H7 (cell line): ENCODE data around the gene LIN7A. TPM values are rescaled to one million over a fixed set of nuclear protein-coding genes. Genes with fewer than 3 reads are reported as not detected.

Experiments used
- DNase-seq: peaks from one replicate; pipeline ENCODE4 v3.0.0; 2012
- H3K27me3 ChIP-seq: 2 replicates; pipeline ENCODE4 v1.6.0; 2011; ENCODE audit warnings: mild to moderate bottlenecking, low read length; ENCODE audit not compliant: control insufficient read depth, insufficient read depth
- H3K36me3 ChIP-seq: replicated peaks from 2 replicates; pipeline ENCODE4 v1.5.1; 2011; ENCODE audit warnings: low read length; ENCODE audit not compliant: control insufficient read depth, insufficient read depth
- H3K4me3 ChIP-seq: 2 replicates; pipeline ENCODE4 v1.5.1; 2011; ENCODE audit warnings: low read depth, mild to moderate bottlenecking, control low read depth, low read length, moderate library complexity; ENCODE audit not compliant: insufficient read depth
- total RNA-seq: library from RNA; depleted of rRNA; stranded (reverse); fragments of >200 nt; shearing (Covaris generic); gene quantifications from 2 replicates; pipeline ENCODE4 v1.2.3, GENCODE V29; 2014

The LIN7A gene
- total RNA-seq, 1 experiment from 2014 or later, result 7.6 TPM

- no peak overlapping the region for H3K4me3 ChIP-seq
- H3K27me3 ChIP-seq, result no peaks in the 10 kb centered on the region
- DNase-seq, result no peak
Measured at GRCh38 chr12:80860206-80860605, 77.5 kb downstream of the LIN7A start.

DNA sequence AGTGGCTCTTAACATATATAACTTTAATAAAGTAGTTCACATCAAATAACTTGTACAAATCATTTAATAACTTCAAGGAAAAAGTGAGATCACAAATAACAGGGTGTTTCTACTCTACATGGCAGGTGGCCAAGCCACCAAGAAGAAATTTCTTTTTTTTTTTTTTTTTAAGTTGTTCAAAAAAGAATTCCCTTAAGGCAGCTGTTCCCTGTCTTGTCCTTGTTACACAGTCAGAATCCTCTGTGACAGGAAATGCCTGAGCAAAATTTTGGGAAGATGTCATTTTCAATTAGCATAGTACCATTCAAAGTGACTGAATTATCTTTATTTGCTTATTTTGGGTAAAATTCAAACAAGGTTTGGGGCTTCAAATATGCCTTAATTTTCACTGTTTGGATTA, 79.4 kb downstream of the LIN7A start:
- no peaks in the 10 kb centered on the region for H3K36me3 ChIP-seq
- no peak for DNase-seq
- no peaks in the 10 kb centered on the region for H3K27me3 ChIP-seq

More at GRCh38 chr12:80860206-80860605, 77.5 kb downstream of the LIN7A start:
- H3K36me3 ChIP-seq, result no peaks in the 10 kb centered on the region

GRCh38 chr12:80857311-80857710, 80.4 kb downstream of the LIN7A start:
- H3K4me3 ChIP-seq, result no peak overlapping the region
- H3K27me3 ChIP-seq, result no peaks in the 10 kb centered on the region
- H3K36me3 ChIP-seq, result no peaks in the 10 kb centered on the region
- DNase-seq, result no peak

More for the DNA sequence above, 79.4 kb downstream of the LIN7A start:
- no peak overlapping the region for H3K4me3 ChIP-seq

DNA sequence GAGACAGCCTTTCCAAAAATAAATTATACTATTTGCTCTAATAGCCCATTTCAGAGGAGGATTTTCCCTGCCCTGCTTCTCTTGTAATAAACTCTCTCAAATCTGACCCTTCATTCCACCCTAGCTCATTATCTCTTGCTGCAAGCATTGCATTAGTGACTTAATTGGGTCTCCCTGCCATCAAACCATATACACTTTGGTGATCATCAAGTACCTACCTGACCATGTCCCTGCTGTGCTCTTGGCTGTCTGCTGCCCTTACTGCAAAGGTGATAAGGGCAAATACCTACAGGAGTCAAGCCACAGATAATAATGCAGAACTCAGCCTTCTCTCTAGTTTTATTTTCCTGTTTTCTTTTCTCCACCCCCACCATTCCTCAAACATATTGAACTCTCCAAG, 88.4 kb downstream of the LIN7A start:
- Histone ChIP-seq H3K27me3 (no peaks in the 10 kb centered on the region), H3K4me3 (no peak overlapping the region), H3K36me3 (no peaks in the 10 kb centered on the region)
- DNase-seq, result no peak

DNA sequence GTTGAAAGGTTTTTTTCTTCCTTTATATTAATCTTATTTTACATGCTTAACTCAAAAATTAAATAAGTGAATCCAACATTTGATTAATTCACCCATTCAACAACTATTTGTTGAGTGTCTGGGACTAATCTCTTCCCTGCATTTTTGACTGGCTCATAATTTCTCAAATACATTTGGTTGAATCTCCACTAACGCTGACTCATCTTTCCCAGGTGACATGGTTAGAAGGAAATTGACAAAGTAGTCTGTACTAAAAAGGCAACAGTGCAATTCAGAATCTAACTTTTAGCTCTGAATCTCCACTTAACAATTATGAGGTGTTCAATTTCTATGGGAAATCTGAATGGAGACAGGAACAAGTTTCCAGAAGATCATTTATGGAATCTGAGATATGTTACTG, 88.9 kb downstream of the LIN7A start:
- Histone ChIP-seq H3K27me3 (no peaks in the 10 kb centered on the region), H3K36me3 (no peaks in the 10 kb centered on the region), H3K4me3 (no peak overlapping the region)
- no peak for DNase-seq

DNA sequence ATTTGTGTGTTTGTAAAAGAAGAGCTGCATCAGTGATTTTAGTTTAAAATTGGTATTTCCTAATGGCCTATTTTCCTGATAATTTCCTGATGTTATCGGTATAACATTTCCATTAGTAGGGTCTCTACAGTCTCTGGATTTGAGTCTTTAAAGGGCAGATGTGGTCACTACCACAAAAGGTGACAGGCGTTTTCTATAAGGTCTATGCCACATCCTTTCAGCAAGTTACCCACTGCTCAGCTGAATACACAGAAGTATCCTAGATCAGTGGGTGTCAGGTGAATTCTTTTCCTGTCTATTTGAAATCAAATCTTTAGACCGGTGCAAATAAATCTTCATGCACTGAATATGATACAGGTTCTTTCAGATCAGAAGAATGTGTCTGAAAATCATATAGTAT, 90.2 kb downstream of the LIN7A start:
- H3K36me3 ChIP-seq, result no peaks in the 10 kb centered on the region
- H3K27me3 ChIP-seq, result no peaks in the 10 kb centered on the region
- no peak for DNase-seq
- no peak overlapping the region for H3K4me3 ChIP-seq

GRCh38 chr12:80846952-80847351, 90.8 kb downstream of the LIN7A start:
- Histone ChIP-seq H3K36me3 (no peaks in the 10 kb centered on the region), H3K27me3 (no peaks in the 10 kb centered on the region), H3K4me3 (no peak overlapping the region)
- DNase-seq, result no peak

GRCh38 chr12:80845639-80846038, 92.1 kb downstream of the LIN7A start:
- H3K4me3 ChIP-seq, result no peak overlapping the region
- no peaks in the 10 kb centered on the region for H3K36me3 ChIP-seq
- no peak for DNase-seq
- H3K27me3 ChIP-seq, result no peaks in the 10 kb centered on the region

DNA sequence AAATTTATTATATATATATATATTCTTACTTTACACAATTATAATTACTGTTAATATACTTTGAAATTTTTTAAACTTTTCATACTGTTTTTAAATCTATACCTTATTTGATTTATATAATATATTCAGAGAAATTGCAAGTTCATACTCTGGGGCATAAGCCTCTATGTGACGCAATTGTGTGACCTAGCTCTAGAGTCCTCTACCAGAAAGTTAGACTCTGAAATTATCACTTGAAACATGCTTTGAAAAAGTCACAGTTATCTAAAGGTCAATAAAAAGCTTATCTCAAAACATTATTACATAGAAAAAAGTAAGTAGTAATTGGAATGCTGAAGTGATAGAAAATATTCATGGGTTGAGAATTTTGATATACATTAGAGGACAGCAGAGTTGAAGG, 93.8 kb downstream of the LIN7A start:
- no peaks in the 10 kb centered on the region for H3K36me3 ChIP-seq
- no peak overlapping the region for H3K4me3 ChIP-seq
- no peaks in the 10 kb centered on the region for H3K27me3 ChIP-seq
- DNase-seq, result no peak

- H3K4me3 ChIP-seq, result no peak overlapping the region
- H3K36me3 ChIP-seq, result no peaks in the 10 kb centered on the region
- H3K27me3 ChIP-seq, result no peaks in the 10 kb centered on the region
- no peak for DNase-seq
Measured at GRCh38 chr12:80838708-80839107, 99.0 kb downstream of the LIN7A start.

GRCh38 chr12:80838024-80838658, 99.6 kb downstream of the LIN7A start:
- DNase-seq, result no peak
- Histone ChIP-seq H3K36me3 (no peaks in the 10 kb centered on the region), H3K27me3 (no peaks in the 10 kb centered on the region), H3K4me3 (no peak overlapping the region)

- peak; percentile 31 for DNase-seq
Measured at GRCh38 chr12:80837342-80837978, 100.3 kb downstream of the LIN7A start.

DNA sequence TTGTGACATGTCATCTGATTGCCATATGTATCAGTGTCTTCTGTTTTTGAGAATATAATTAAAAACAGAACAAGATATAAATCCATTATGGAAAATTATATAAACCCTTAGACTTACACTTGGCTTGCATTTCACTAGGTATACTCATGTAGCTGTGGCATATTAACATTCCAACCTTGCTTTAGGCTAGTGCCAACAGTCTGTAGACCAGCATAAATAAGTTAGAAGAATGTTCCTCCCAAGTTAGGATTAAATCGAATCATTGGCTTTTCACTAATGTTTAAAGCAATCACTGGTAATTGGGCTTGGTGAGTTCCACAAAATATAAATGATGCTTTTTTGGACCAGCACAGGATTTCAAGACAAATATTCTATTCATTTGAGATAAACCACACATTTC, 103.0 kb downstream of the LIN7A start:
- Histone ChIP-seq H3K4me3 (no peak overlapping the region), H3K27me3 (no peaks in the 10 kb centered on the region), H3K36me3 (no peaks in the 10 kb centered on the region)
- no peak for DNase-seq

More at GRCh38 chr12:80837342-80837978, 100.3 kb downstream of the LIN7A start:
- Histone ChIP-seq H3K27me3 (no peaks in the 10 kb centered on the region), H3K4me3 (no peak overlapping the region), H3K36me3 (no peaks in the 10 kb centered on the region)

- no peak for DNase-seq
- no peaks in the 10 kb centered on the region for H3K36me3 ChIP-seq
- H3K4me3 ChIP-seq, result no peak overlapping the region
- no peaks in the 10 kb centered on the region for H3K27me3 ChIP-seq
Measured at GRCh38 chr12:80830533-80831088, 107.1 kb downstream of the LIN7A start.

- H3K4me3 ChIP-seq, result no peak overlapping the region
- no peak for DNase-seq
Measured at GRCh38 chr12:80829767-80830166, 108.0 kb downstream of the LIN7A start.

More at GRCh38 chr12:80829767-80830166, 108.0 kb downstream of the LIN7A start:
- no peaks in the 10 kb centered on the region for H3K36me3 ChIP-seq
- H3K27me3 ChIP-seq, result no peaks in the 10 kb centered on the region
